Kidney epithelial cell (primary cell): ENCODE measurements around the gene DDI2. TPM values are rescaled to one million over a fixed set of nuclear protein-coding genes. Genes with fewer than 3 reads are reported as not detected.

ENCODE experiments used
- DNase-seq: peaks from one replicate; pipeline ENCODE4 v3.0.0-alpha.2; 2010; ENCODE audit warnings: low read depth
- H3K27me3 ChIP-seq: 2 replicates; pipeline ENCODE4 v1.6.0; 2011; ENCODE audit warnings: low read length; ENCODE audit not compliant: control insufficient read depth, insufficient read depth
- H3K36me3 ChIP-seq: 2 replicates; pipeline ENCODE4 v1.5.1; 2011; ENCODE audit warnings: low read length; ENCODE audit not compliant: control insufficient read depth, insufficient read depth
- H3K4me3 ChIP-seq: 2 replicates; pipeline ENCODE4 v1.5.1; 2011; ENCODE audit warnings: low read depth, mild to moderate bottlenecking, control low read depth, low read length
- CTCF ChIP-seq: IDR thresholded peaks from 2 replicates; pipeline ENCODE4 v1.5.1; 2011; ENCODE audit warnings: mild to moderate bottlenecking, moderate library complexity, low read length, control low read depth, inconsistent platforms; ENCODE audit not compliant: insufficient read depth, poor library complexity, severe bottlenecking
- total RNA-seq: library from RNA; depleted of rRNA; stranded (reverse); fragments of >200 nt; gene quantifications from 2 replicates; pipeline ENCODE4 v1.2.3, GENCODE V29; 2015

DDI2 gene
- total RNA-seq, 1 donor from 2014 or later, result 16.9 TPM

GRCh38 chr1:15583016-15583706 lies 34.1 kb upstream of the DDI2 start:
- Histone ChIP-seq H3K36me3 (no peaks in the 10 kb centered on the region), H3K27me3 (no peaks in the 10 kb centered on the region), H3K4me3 (no peak overlapping the region)
- no peak for TF ChIP-seq CTCF
- no peak for DNase-seq

GRCh38 chr1:15584489-15585363 lies 32.5 kb upstream of the DDI2 start, which contains the start of gene AGMAT:
Gene AGMAT (minus strand): TSS chr1:15585051. CDS start chr1:15584967, 84 bp downstream.
- no peaks in the 10 kb centered on the region for H3K27me3 ChIP-seq
- H3K36me3 ChIP-seq, result no peaks in the 10 kb centered on the region
- no peak for DNase-seq
- TF ChIP-seq CTCF, result peak; percentile 56
- H3K4me3 ChIP-seq, result peak within 1 kb of the TSS; percentile 45

GRCh38 chr1:15592285-15592684 lies 25.0 kb upstream of the DDI2 start:
- no peaks in the 10 kb centered on the region for H3K36me3 ChIP-seq
- H3K27me3 ChIP-seq, result no peaks in the 10 kb centered on the region
- no peak overlapping the region for H3K4me3 ChIP-seq
- DNase-seq, result no peak
- TF ChIP-seq CTCF, result no peak

- Histone ChIP-seq H3K36me3 (no peaks in the 10 kb centered on the region), H3K4me3 (no peak overlapping the region), H3K27me3 (no peaks in the 10 kb centered on the region)
- TF ChIP-seq CTCF, result no peak
- DNase-seq, result no peak
These were observed 21.2 kb upstream of the DDI2 start for GRCh38 chr1:15595809-15596617.

- no peak for DNase-seq
- H3K36me3 ChIP-seq, result no peaks in the 10 kb centered on the region
- no peaks in the 10 kb centered on the region for H3K27me3 ChIP-seq
- no peak for TF ChIP-seq CTCF
- no peak overlapping the region for H3K4me3 ChIP-seq
These were observed 18.8 kb upstream of the DDI2 start for GRCh38 chr1:15598436-15598835.
